H1 (cell line): ENCODE results near the gene KRT80. TPM values are rescaled to one million over a fixed set of nuclear protein-coding genes. Genes with fewer than 3 reads are reported as not detected.

Experiments used
- CTCF ChIA-PET: fragments of 300-600 bp; sonication (Branson Sonifier 250); formaldehyde crosslinking; loops from one replicate; lab custom pipeline; 2021; ENCODE audit not compliant: partially characterized antibody; lab: Charles Lee
- POLR2A ChIA-PET: fragments of 300-600 bp; sonication (Branson Sonifier 250); formaldehyde crosslinking; loops from one replicate; lab custom pipeline; 2021; ENCODE audit warnings: inconsistent platforms; ENCODE audit not compliant: partially characterized antibody; lab: Charles Lee
- DNase-seq, 2 experiments: peaks; one replicate each; pipeline versions ENCODE4 v3.0.0 to v3.0.0-alpha.2; 2010 to 2022; ENCODE audit warnings: low spot score in 2 of 2, low read depth in 1 of 2, mixed read lengths in 1 of 2
- FAIRE-seq: peaks from 2 replicates; lab custom pipeline; 2011; peaks lifted over from hg19 to GRCh38; lab: Jason Lieb, UNC
- H2AFZ ChIP-seq: 2 replicates; pipeline ENCODE4 v1.8.1; 2012; ENCODE audit warnings: low read length, inconsistent platforms
- H2AK5ac ChIP-seq: 2 replicates; pipeline ENCODE4 v1.6.1; 2013; ENCODE audit warnings: low read depth, low read length
- H2BK120ac ChIP-seq: replicated peaks from 2 replicates; pipeline ENCODE3; 2013; ENCODE audit warnings: low read depth, low read length, inconsistent platforms
- H2BK12ac ChIP-seq: 2 replicates; pipeline ENCODE4 v1.6.1; 2013; ENCODE audit warnings: low read depth, low read length
- H2BK15ac ChIP-seq: 2 replicates; pipeline ENCODE4 v1.6.1; 2013; ENCODE audit warnings: low read length
- H2BK20ac ChIP-seq: 2 replicates; pipeline ENCODE4 v1.6.1; 2013; ENCODE audit warnings: low read length
- H2BK5ac ChIP-seq: 2 replicates; pipeline ENCODE4 v1.6.1; 2013; ENCODE audit warnings: low read depth, low read length
- H3K14ac ChIP-seq: 2 replicates; pipeline ENCODE4 v1.6.1; 2013; ENCODE audit warnings: inconsistent platforms; ENCODE audit not compliant: insufficient read length
- H3K18ac ChIP-seq: 2 replicates; pipeline ENCODE4 v1.6.1; 2013; ENCODE audit warnings: low read length; ENCODE audit errors: extremely low read depth
- H3K23ac ChIP-seq: 2 replicates; pipeline ENCODE4 v1.6.1; 2013; ENCODE audit warnings: inconsistent platforms; ENCODE audit not compliant: insufficient read length
- H3K23me2 ChIP-seq: 2 replicates; pipeline ENCODE4 v1.6.1; 2013; ENCODE audit warnings: low read depth, low read length
- H3K27ac ChIP-seq: 2 replicates; pipeline ENCODE4 v1.6.1; 2011; ENCODE audit warnings: low read depth, low read length, inconsistent platforms
- H3K27me3 ChIP-seq, 4 experiments: replicated peaks in 1 of 4; 1 replicate in 1 of 4; 2 replicates in 3 of 4; pipeline versions ENCODE4 v1.6.1 to v1.8.1; 2011 to 2013; ENCODE audit warnings: low read length in 3 of 4, mild to moderate bottlenecking in 3 of 4, inconsistent platforms in 2 of 4, mixed read lengths in 2 of 4, moderate library complexity in 1 of 4; ENCODE audit not compliant: control insufficient read depth in 3 of 4, insufficient read depth in 3 of 4; ENCODE audit errors: extremely low read depth in 1 of 4
- H3K36me3 ChIP-seq, 4 experiments: 2 replicates each; pipeline versions ENCODE4 v1.6.1 to v1.8.1; 2011 to 2013; ENCODE audit warnings: mild to moderate bottlenecking in 4 of 4, low read length in 3 of 4, moderate library complexity in 2 of 4, control low read depth in 1 of 4, inconsistent platforms in 1 of 4; ENCODE audit not compliant: insufficient read depth in 4 of 4, control insufficient read depth in 2 of 4
- H3K4ac ChIP-seq: replicated peaks from 2 replicates; pipeline ENCODE3; 2013; ENCODE audit warnings: low read length, low read depth, mixed read lengths, inconsistent platforms; ENCODE audit not compliant: insufficient read length
- H3K4me1 ChIP-seq, 4 experiments: replicated peaks in 1 of 4; 1 replicate in 1 of 4; 2 replicates in 3 of 4; pipeline versions ENCODE4 v1.6.1 to v1.8.1; 2011 to 2013; ENCODE audit warnings: low read length in 3 of 4, inconsistent platforms in 2 of 4, mixed read lengths in 1 of 4; ENCODE audit not compliant: insufficient read depth in 4 of 4, control insufficient read depth in 3 of 4
- H3K4me2 ChIP-seq, 2 experiments: 2 replicates each; pipeline versions ENCODE4 v1.6.1 to v1.8.1; 2011 to 2013; ENCODE audit warnings: low read depth in 2 of 2, low read length in 2 of 2, control low read depth in 1 of 2, inconsistent platforms in 1 of 2, mild to moderate bottlenecking in 1 of 2; ENCODE audit not compliant: insufficient read depth in 1 of 2
- H3K4me3 ChIP-seq, 4 experiments: fragments of 200-600, 300-600 bp in 1 of 4; sonication (generic), shearing (Covaris generic), sonication (Bioruptor Twin) in 1 of 4; 2 replicates each; pipeline versions ENCODE4 v1.5.1 to v1.8.1; 2011 to 2016; ENCODE audit warnings: low read length in 4 of 4, low read depth in 3 of 4, control low read depth in 2 of 4, inconsistent platforms in 2 of 4, mild to moderate bottlenecking in 2 of 4, mixed read lengths in 1 of 4, moderate library complexity in 1 of 4; ENCODE audit not compliant: insufficient read depth in 2 of 4; ENCODE audit errors: extremely low read depth in 1 of 4
- H3K56ac ChIP-seq: replicated peaks from 2 replicates; pipeline ENCODE3; 2013; ENCODE audit warnings: low read depth, mild to moderate bottlenecking, mixed read lengths, low read length, inconsistent platforms; ENCODE audit not compliant: insufficient read length
- H3K79me1 ChIP-seq: 2 replicates; pipeline ENCODE4 v1.6.1; 2013; ENCODE audit warnings: low read depth, low read length, control low read depth
- H3K79me2 ChIP-seq, 2 experiments: 2 replicates each; pipeline versions ENCODE4 v1.6.1 to v1.8.1; 2012 to 2013; ENCODE audit warnings: low read length in 2 of 2, mild to moderate bottlenecking in 2 of 2, inconsistent platforms in 1 of 2; ENCODE audit not compliant: insufficient read depth in 2 of 2, control insufficient read depth in 1 of 2
- H3K9ac ChIP-seq, 4 experiments: replicated peaks in 1 of 4; 1 replicate in 1 of 4; 2 replicates in 3 of 4; pipeline versions ENCODE4 v1.6.1 to v1.8.1; 2011 to 2013; ENCODE audit warnings: low read depth in 3 of 4, low read length in 3 of 4, control low read depth in 2 of 4, mild to moderate bottlenecking in 2 of 4, moderate library complexity in 2 of 4, inconsistent platforms in 1 of 4; ENCODE audit errors: extremely low read depth in 1 of 4
- H3K9me3 ChIP-seq, 2 experiments: 2 replicates each; pipeline versions ENCODE4 v1.6.1 to v1.8.1; 2012 to 2013; ENCODE audit warnings: mild to moderate bottlenecking in 2 of 2, moderate library complexity in 2 of 2, control low read depth in 1 of 2, inconsistent platforms in 1 of 2, low read depth in 1 of 2, low read length in 1 of 2, mixed read lengths in 1 of 2; ENCODE audit not compliant: insufficient read depth in 2 of 2
- H4K20me1 ChIP-seq, 2 experiments: replicated peaks in 1 of 2; 2 replicates each; pipeline versions ENCODE3 to v1.8.1; 2011 to 2013; ENCODE audit warnings: inconsistent platforms in 2 of 2, low read length in 2 of 2, mild to moderate bottlenecking in 1 of 2; ENCODE audit not compliant: insufficient read depth in 2 of 2, control insufficient read depth in 1 of 2
- H4K5ac ChIP-seq: 2 replicates; pipeline ENCODE4 v1.6.1; 2013; ENCODE audit warnings: low read length, low read depth, mixed read lengths, inconsistent platforms; ENCODE audit not compliant: insufficient read length
- H4K8ac ChIP-seq: 2 replicates; pipeline ENCODE4 v1.8.0; 2013; ENCODE audit warnings: mild to moderate bottlenecking, moderate library complexity, low read length, inconsistent platforms; ENCODE audit not compliant: insufficient read depth; ENCODE audit errors: extremely low read depth
- H4K91ac ChIP-seq: replicated peaks from 2 replicates; pipeline ENCODE3; 2013; ENCODE audit warnings: low read length, mixed read lengths, inconsistent platforms; ENCODE audit not compliant: insufficient read length
- BCL11A ChIP-seq, 2 experiments: IDR thresholded peaks; one replicate each; pipeline ENCODE4 v1.6.1; 2011; ENCODE audit warnings: low read depth in 2 of 2, low read length in 2 of 2, mild to moderate bottlenecking in 2 of 2
- CTBP2 ChIP-seq: IDR thresholded peaks from 2 replicates; pipeline ENCODE4 v1.7.0; 2011; ENCODE audit warnings: borderline replicate concordance, mild to moderate bottlenecking, moderate library complexity, mixed read lengths, low read length; ENCODE audit not compliant: insufficient read depth, insufficient read length
- MAX ChIP-seq: IDR thresholded peaks from 2 replicates; pipeline ENCODE4 v1.6.1; 2012; ENCODE audit warnings: inconsistent platforms
- PHF8 ChIP-seq: fragments of 200-600 bp; sonication (generic); conservative IDR thresholded peaks from 2 replicates; pipeline ENCODE4 v1.7.1; 2012; ENCODE audit warnings: low read depth, mild to moderate bottlenecking, inconsistent platforms, low read length, moderate library complexity
- WGBS, 2 experiments: shearing (Covaris generic) in 1 of 2; methylation state at CpG; one replicate each; pipeline versions ENCODE4 v1.1.6 to v1.1.7; 2013 to 2015; ENCODE audit warnings: low lambda C conversion rate in 2 of 2, mixed read lengths in 2 of 2, inconsistent platforms in 1 of 2, low coverage in 1 of 2, missing lambda C conversion rate in 1 of 2; ENCODE audit not compliant: insufficient replicate concordance in 2 of 2, insufficient coverage in 1 of 2, insufficient read length in 1 of 2; ENCODE audit errors: extremely low coverage in 1 of 2, missing lambda C conversion rate in 1 of 2; 5-methylcytosine and 5-hydroxymethylcytosine counted together
- polyA plus RNA-seq, 7 experiments: library from polyadenylated mRNA; depleted of rRNA in 3 of 7; stranded (reverse) in 5 of 7; unstranded in 2 of 7; fragments of >200 nt in 5 of 7; fragments of 200-250 nt in 2 of 7; gene quantifications; 1 replicate in 5 of 7; 2 replicates in 1 of 7; 4 replicates in 1 of 7; pipeline versions ENCODE4 v1.2.1 to v1.2.3, GENCODE V29; 2011 to 2013; ENCODE audit warnings: missing spikeins in 2 of 7, mixed read lengths in 2 of 7
- total RNA-seq: library from RNA; stranded (reverse); fragmentation: NEBNext Ultra II Directional; extraction: Animal tissue kit (Norgen Biotek cat#: 25700); gene quantifications from 2 replicates; pipeline ENCODE4 v1.2.1, GENCODE V29; 2021

The KRT80 gene
- total and polyA plus RNA-seq, 2 of the 8 experiments (the other 6 are each of a cell fraction or from before 2014, with no cell fraction given): 0.05 TPM; not detected in 1

- no peaks in the 10 kb centered on the region for H3K9me3 ChIP-seq
- no peaks in the 10 kb centered on the region for H3K79me2 ChIP-seq
- FAIRE-seq (no peak), DNase-seq (no peak)
- no peak overlapping the region for H2AFZ ChIP-seq
- POLR2A ChIA-PET: no interaction called here
- peak overlapping the region; percentile 92; the same call in 1 of the 2 replicates for H2BK12ac ChIP-seq
- no peak overlapping the region for H3K56ac ChIP-seq
- no peak overlapping the region for H4K91ac ChIP-seq
- H3K4me2 ChIP-seq: no peak overlapping the region
- no peak overlapping the region for H4K8ac ChIP-seq
- H2BK15ac ChIP-seq: peak overlapping the region; percentile 46; the same call in 1 of the 2 replicates
- H2BK20ac ChIP-seq: no peak overlapping the region; the same call in 1 of the 2 replicates
- 87% methylated on average over 5 of the region's 5 CpGs; no CpG with 5 or more reads in 1 of the 2 experiments for WGBS, 2 experiments
- H2BK5ac ChIP-seq: no peak overlapping the region
- H3K18ac ChIP-seq: no peak overlapping the region
- TF ChIP-seq BCL11A (IDR thresholded peaks at IDR 0.05; ENCODE audit: low read depth in 2 of 2, low read length in 2 of 2) (no peak), MAX (no peak), CTBP2 (no peak), PHF8 (no peak)
- no peaks in the 10 kb centered on the region for H3K27me3 ChIP-seq
- CTCF ChIA-PET: interaction anchor here (0.8 to 4.4 kb wide), 6 partner anchors 14 to 257 kb away, joined by 3 to 26 read pairs (median 4); no protein-coding TSS in a partner anchor
- no peaks in the 10 kb centered on the region for H4K20me1 ChIP-seq
- H3K23me2 ChIP-seq: no peaks in the 10 kb centered on the region
- H4K5ac ChIP-seq: no peak overlapping the region
- no peaks in the 10 kb centered on the region for H3K79me1 ChIP-seq
- no peak overlapping the region for H3K27ac ChIP-seq
- no peak overlapping the region for H3K9ac ChIP-seq
- H3K4ac ChIP-seq: no peak overlapping the region
- no peak overlapping the region for H3K23ac ChIP-seq
- 0 out of 7 replicates have a peak, but pooled peaks cover 0 to 2% (median under 1%) of the 10 kb centered on the region in 4 experiments for H3K4me1 ChIP-seq
- H3K36me3 ChIP-seq: no peaks in the 10 kb centered on the region
- no peak overlapping the region for H3K4me3 ChIP-seq
- no peak overlapping the region for H3K14ac ChIP-seq
- no peak overlapping the region for H2BK120ac ChIP-seq
- H2AK5ac ChIP-seq: 0 out of 2 replicates have a peak overlapping the region, but pooled peaks have one; percentile 39
Observed at GRCh38 chr12:52137746-52138145, 54.1 kb downstream of the KRT80 start.
